Measurements from ENCODE around the gene FAF2.
"Not testable (repeated sequence)": the region's sequence is repeated elsewhere in the genome, so short reads cannot be mapped to it uniquely, and the experiment has no call there.

FAF2 gene

DNA sequence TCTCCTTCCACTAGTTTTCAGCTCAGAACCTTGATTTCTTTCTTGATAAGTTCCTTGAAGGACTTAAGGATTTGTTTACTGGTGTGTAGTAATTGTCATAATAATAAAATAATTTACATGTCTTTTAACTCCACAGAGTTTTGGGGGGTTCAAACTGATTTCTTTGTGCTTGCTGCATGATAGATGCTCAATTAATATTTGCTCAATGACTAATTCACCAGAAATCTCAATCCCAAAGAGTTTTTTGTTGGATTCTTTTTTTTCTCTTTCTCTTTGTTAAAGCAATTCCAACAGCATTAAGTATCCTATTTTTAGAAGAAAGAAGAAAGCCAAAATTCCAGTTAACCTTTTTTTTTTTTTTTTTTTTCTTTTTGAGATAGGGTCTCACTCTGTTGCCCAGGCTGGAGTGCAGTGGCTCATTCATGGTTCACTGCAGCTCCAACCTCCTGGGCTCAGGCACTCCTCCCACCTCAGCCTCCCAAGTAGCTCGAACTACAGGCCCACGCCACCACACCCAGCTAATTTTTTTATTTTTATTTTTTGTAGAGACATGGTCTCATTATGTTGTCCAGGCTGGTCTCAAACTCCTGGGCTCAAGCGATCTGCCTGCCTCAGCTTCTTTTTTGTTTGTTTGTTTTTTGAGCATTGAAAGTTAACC, 10.8 kb downstream of the FAF2 start:
- DNase-seq (ENCODE audit: low spot score) = no peak

DNA sequence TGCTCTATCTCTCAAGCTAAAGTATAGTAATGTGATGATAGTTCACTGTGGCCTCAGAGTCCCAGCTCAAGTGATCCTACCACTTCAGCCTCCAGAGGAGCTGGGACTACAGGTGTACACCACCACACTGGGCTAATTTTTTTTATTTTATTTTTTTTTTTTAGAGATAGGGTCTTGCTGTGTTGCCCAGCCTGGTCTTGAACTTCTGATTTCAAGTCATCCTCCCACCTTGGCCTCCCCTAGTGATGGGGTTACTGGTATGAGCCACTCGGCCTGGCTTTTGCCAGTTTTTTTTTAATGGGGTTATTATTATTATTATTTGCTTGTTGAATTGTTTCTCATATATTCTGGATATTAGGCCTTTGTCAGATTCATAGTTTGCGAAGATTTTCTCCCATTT, 13.2 kb downstream of the FAF2 start:
- no peak for DNase-seq (ENCODE audit: low spot score)

DNA sequence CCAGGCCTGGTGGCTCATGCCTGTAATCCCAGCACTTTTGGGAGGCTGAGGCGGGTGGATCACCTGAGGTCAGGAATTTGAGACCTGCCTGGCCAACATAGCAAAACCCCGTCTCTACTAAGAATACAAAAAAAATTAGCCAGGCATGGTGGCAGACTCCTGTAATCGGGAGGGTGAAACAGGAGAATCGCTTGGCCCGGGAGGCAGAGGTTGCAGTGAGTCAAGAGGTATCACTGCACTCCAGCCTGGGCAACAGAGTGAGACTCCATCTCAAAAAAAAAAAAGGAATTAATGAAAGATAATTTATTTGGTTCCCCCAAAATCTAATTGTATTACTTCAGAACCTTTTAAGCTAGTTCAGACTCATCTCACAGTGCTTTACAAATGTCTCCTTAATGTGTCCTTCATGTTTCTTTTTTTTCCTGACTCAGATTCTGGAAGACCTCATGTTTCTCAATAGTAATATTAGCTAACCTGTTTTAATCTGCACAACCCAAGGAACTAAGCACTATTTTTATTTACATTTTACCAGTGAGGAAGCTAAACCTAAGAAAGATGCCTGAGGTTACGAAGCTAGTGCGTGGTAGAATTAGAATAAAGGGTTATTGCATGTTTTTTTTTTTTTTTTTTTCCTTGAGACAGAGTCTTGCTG, 15.1 kb downstream of the FAF2 start:
- no peak for DNase-seq (ENCODE audit: low spot score)

DNA sequence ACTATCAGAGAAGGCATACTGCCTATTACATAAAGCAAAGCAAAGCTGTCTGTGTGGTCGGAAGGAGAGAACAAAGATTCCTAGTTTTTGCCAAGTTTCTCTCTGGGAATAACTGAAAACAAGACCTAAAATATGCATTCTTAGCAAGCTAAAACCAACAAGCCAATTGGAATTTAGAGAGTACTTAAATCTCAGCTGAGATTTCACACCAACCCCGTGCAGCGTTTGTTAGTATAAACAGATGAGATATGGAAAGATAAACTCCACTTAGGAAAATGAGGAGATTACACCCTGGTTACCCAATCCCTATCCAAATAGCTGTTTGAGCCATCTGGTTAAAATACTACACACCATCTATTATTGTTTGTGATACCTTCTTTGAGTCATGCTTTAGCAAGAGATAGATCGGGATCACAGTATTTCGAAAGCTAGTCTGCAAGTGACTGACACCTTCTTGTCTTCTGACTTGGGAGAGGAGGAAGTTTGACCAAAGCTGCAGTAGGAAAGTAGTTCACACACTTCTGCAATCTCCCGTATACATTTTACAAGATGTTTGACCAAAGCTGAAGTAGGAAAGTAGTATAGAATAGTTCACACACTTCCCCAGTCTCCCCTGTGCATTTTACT, 18.2 kb downstream of the FAF2 start:
- DNase-seq (ENCODE audit: low spot score) = peak; percentile 45

DNA sequence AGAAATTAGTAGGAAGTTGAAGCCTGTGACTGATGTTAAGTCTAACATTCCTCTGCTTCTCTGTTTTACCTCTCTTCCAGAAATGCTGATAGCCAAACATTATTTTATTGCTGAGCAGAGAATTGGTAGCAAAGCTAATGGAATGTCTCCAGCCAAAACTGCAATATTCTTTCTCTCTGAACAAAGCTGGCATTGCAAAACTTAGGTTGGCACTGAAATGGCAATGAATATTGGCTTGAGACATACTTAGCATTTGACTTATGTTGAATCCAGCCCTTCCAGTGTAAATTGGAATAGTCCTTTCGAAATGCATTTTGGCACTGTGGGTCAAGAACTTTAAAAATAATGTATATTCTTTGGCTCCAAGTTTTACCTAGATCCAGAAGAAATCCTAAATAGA, 21.1 kb downstream of the FAF2 start:
- DNase-seq (ENCODE audit: low spot score) = no peak

DNA sequence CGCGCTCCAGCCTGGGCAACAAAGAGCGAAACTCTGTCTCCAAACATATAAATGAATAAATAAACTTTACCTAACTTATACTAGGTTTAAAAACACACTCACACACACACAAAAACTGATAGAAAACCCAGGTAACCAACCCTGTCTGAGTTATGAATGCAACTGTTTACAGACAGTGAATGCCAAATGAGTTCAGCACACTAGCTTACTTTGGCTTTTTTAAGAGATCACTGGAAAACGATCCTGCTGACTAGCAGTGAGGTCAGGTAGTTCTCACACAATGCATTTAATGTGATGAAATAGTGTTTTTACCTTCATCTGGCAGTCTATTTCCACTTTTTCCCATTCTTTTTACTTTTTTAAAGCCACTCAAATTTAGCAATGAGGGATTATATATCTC, 22.4 kb downstream of the FAF2 start:
- DNase-seq (ENCODE audit: low spot score) = no peak

DNA sequence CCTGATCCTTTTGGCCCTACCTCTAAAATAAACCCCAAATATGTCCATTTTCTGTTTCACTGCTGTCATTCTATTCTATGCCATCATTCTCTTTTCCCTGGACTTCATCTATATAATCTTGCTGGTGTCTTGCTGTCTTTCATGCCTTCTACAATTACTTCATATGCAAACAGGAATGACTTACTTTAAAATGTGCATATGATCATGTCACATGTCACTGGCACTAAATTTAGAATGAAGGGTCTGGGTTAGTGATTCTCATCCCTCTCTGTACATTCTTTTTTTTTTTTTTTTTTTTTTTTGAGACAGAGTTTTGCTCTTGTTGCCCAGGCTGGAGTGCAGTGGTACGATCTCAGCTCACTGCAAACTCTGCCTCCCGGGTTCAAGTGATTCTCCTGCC, 22.9 kb downstream of the FAF2 start:
- DNase-seq (ENCODE audit: low spot score) = no peak

DNA sequence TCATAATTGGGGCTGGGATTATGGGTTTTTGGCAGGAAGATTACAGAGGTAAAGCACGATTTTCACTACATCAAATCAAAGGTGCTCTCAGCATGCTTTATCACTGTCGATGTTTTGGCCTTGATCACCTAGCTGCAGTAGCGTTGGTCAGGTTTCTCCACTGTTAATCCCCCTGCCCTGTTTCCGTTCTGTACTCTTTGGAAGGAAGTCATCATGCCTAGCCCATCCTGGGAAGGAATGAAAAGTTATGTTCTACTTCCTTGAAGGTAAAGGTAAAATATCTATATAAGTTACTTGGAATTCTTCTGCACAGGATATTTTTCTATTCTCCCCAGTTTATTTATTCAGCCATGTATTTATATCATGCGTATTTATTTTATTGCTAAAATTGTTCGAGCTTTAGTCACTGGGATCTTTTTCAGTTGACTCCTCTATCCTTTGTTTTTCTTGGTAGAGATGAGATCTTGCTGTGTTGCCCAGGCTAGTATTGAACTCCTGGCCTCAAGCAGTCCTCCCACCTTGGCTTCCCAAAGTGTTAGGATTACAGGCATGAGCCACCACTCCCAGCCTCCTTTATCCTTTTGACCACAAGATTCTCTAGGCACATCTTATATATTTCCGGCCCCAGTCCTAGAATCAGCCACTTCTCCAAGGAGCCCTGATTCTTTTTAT, 25.3 kb downstream of the FAF2 start:
- DNase-seq (ENCODE audit: low spot score) = no peak

DNA sequence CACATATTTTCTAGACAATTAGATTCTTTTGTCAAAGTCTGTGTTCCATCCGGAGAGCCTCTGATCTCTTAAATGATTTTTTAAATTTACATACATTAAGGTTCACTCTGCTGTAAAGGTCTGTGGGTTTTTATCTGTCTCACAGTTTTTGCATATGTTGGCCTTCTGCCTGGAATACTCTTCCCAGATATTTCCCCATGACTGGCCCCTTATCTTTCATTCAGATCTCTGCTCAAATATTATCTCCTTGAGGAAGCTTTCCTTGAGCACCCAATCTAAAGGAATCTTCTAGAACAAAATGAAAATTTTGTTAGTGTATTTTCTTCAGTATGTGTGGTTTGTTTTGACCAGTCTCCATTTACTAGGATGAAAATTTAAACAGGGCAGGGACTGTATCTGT, 26.3 kb downstream of the FAF2 start:
- DNase-seq (ENCODE audit: low spot score) = peak; percentile 13

DNA sequence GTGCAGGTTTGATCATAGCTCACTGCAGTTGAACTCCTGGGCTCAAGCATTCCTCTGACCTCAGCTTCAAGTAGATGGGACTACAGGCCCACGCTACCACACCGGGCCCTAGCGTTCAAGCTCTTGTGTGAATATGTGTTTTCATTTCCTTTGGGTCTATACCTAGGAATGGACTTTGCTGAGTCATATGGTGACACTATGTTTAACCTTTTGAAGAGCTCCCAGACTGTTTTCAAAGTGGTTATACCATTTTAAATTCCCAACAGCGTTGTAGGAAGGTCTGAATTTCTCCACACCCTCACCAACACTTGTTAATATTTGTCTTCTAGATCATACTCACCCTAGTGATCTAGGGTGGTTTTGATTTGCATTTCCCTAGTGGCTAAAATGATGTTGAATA, 33.5 kb downstream of the FAF2 start:
- DNase-seq (ENCODE audit: low spot score) = no peak

DNA sequence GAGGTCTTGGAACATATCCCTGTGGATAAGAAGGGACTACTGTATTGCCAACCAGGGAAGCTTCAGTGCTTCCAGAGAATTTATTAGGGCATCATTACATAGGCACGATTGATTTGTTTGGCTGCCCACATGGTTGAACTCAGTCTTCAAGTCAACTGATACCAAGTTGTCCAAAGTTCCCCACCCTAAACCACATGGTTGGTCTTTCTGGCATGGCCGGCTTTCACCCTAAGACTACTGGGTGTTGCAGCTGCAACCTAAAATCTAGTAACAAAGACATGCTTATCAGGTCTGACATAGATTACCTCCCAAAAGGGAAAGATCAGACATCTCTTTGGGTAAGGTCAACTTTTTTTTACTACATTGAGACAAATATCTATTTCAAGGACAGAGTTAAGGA, 37.0 kb downstream of the FAF2 start:
- DNase-seq (ENCODE audit: low spot score) = no peak

DNA sequence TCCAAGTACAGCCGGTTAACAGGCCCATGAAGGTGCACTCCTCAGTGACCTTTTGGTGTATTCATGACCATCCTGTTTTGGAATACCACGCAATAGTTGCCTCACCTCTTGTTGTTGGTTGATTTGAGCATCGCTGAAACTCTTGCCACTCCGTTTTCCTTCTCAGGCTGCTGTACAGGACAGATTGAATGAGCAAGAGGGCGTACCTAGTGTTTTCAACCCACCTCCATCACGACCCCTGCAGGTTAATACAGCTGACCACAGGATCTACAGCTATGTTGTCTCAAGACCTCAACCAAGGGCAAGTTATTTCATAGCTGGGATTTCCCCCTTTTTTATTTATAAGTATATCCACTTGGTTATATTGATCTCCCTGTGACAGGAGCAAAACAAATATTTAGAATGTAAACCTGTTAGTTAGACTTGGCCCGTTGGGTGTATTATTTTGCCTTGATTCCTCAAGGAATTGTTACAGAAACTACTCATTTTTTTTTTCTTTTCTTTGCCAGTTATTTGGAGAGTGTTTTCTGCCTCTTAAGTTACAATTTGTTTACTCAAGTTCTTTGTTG, 38.1 kb downstream of the FAF2 start:
- DNase-seq (ENCODE audit: low spot score) = no peak

DNA sequence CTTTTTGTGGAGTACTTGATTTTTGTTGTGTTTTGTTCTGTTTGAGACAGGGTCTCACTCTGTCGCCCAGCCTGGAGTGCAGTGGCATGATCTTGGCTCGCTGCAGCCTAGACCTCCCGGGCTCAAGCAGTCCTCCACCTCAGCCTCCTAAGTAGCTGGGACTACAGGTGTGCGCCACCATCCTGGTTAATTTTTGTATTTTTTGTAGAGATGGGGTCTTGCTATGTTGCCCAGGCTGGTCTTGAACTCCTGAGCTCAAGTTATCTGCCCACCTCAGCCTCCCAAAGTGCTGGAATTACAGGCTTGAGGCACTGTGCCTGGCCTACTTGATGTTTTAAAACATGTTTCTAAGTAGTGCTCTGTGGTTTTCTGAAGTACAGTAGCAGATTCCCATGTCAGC, 39.0 kb downstream of the FAF2 start:
- DNase-seq (ENCODE audit: low spot score) = not testable (repeated sequence)

DNA sequence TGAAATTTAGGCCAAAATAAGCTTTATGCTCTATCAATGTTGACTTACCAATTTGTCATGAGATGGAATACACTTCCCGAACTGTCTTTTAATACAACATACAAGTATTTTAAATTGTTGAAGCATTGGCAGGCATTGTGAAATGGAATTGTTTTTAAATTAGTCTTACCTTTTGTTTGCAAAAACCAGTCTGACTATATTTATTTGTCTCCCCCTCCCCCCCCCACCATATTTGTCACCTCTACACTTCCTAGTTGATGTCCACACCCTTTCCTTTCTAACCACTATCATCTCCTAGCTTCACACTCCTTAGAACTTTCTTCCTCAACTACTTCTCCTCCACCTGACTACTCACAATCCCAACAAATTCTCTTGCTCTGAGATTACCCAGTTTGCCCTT, 40.9 kb downstream of the FAF2 start:
- DNase-seq (ENCODE audit: low spot score) = no peak

DNA sequence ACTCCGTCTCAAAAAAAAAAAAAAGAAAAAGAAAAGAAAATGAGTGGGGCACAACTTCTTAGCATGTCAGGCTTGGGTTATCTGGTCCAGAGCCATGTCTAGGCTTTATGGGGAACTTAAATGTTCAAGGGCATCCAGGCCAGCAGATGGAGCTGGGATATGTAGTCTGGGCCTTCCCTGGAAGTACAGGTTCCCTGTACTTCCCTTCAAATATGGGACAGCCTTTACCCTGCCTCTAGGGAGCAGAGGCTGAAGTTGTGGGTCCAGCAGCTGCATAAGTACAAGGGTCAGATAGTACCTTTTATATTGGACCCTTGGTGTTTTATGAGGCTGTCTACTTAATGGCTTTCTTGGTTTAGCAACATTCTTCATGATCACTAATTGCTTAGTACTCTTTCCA, 42.1 kb downstream of the FAF2 start:
- DNase-seq (ENCODE audit: low spot score) = no peak

DNA sequence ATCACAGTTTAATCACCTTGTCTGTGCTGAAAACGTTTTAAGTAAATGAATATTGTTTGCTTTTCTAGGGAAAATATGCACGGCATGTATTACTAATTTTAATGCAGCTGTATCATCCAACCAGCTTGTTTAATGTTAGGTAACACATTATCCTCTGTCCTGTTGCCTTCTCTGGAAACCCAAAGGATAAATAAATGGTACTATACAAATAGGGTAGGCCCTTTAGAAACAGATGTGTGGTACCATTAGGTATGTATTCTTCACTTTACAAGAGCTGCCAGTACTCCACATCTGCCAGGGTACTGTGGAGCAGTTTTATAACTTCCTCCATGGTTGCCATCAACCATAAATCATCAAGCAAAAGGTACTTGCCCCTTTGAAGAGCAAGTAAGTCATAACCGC, 42.9 kb downstream of the FAF2 start:
- DNase-seq (ENCODE audit: low spot score) = no peak

DNA sequence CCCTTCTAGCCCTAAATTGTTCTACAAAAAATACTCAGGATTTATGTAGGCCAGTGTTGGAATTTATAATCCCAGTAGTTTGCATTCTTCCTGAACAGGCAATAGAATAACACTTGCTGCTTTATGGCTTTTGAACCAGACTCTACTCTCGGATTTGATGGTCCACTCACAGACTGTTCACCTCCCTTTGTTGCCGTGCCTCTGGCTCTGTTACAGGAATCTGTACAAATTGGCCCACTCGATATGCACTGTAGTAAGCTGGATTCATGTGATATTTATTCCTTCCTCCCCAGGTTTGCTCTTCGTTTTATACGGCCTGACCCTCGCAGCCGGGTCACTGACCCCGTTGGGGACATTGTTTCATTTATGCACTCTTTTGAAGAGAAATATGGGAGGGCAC, 43.7 kb downstream of the FAF2 start:
- no peak for DNase-seq (ENCODE audit: low spot score)

DNA sequence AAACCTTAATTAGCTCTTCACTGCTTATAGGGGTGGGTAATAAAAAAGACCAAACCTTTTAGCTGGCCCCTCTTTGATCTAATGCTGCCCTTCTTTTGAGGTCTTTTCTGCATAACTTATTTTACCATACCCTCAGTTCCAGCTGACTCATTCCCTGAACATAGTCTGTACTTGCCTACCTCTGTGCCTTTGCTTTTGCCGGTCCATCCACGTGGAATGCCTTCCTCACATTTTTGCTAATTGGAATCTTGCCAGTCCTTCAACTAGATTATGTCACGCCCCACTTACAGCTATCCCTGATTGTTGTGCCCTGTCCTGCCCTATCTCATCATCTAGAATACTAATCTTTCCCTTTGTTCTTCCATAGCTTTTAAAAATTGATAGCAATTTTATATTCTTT, 44.2 kb downstream of the FAF2 start:
- no peak for DNase-seq (ENCODE audit: low spot score)

DNA sequence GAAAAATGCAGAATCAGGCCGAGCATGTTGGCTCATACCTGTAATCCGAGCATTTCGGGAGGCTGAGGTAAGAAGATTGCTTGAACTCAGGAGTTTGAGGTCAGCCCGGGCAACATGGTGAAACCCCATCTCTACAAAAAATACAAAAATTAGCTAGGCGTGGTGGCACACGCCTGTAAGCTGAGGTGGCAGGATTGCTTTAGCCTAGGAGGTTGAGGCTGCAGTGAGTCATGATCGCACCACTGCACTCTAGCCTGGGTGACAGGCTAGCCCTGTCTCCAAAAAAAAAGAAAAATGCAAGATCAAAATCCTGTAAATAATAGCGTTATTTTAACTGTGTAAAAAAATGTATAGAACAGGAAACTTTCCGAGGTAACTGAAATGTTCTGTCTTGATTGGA, 49.7 kb downstream of the FAF2 start:
- no peak for DNase-seq (ENCODE audit: low spot score)

DNA sequence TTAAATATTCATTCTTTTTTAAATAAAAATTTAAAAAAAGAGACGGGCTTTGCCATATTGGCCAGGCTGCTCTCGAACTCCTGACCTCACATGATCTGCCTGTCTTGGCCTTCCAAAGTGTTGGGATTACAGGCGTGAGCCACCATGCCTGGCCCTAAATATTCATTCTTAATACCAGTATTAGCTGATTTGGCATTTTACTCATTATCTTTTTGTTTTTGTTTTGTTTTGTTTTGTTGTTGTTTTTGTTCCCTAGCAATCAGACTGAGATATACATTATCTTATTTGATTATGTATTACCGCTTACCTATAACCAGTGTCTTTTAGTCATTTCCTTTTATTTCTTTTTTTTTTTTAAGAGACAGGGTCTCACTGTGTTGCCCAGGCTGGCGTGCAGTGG, 51.1 kb downstream of the FAF2 start:
- DNase-seq (ENCODE audit: low spot score) = no peak

DNA sequence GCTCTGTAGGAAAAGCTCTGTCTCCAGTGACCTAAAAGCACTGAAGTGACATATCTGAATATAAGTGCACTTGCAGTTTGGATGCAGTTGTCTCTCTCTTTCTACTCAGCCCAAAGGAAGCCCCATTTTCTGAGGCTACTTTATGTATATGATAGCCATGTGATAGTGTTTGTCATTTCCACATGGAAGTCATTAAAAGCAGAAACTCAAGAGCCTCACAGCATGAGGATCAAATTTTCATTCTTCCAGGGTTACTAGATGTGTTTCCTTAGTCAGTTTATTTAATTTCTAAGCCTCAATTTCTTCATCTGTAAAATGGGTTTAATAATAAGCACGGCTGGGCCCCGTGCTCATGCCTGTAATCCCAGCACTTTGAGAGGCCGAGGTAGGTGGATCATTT, 52.3 kb downstream of the FAF2 start:
- DNase-seq (ENCODE audit: low spot score) = no peak

DNA sequence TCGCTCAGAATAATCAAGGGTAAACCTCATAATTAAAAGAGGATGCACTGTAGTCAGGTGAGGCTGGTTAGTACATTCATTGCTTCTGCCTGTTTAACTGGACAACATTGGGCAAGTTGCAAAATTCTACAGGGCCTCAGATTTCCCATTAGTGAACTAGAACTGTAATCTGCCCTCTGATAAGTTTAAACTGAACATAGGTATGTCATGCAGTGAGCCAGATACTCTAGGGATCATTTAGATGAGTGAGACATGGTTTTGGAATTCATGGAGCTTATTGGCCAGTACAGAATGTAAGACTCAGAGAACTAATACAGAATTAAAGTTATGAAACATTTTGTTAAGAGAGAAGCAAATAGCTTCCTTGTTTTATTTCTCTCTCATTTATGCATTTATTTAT, 53.1 kb downstream of the FAF2 start:
- DNase-seq (ENCODE audit: low spot score) = peak; percentile 75

DNA sequence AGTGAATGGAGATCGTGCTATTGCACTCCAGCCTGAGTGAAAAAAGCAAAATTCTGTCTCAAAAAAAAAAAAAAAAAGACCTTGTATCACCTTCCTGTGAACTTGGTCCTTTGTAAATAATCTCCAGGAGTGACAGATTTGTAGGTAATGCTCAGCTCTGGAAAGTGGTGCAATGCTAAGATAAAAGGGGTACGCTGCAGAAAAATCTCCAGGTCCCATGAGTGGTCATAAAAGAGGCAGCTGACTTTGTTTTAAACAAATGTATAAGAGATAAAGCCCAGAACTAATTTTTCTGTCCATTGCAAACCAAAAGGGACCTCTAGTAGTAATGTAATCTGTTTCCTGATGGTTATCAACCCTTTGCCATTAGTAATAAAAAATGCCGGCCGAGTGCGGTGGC, 55.3 kb downstream of the FAF2 start:
- no peak for DNase-seq (ENCODE audit: low spot score)

Data from GM03348 (cell line).